CD4-positive, alpha-beta T cell treated with Interleukin-10 for 1 hour (primary cell): ENCODE measurements around the gene RAI14.
"Not testable (repeated sequence)": the region's sequence is repeated elsewhere in the genome, so short reads cannot be mapped to it uniquely, and the experiment has no call there.

Source experiments
- DNase-seq: peaks from one replicate; pipeline ENCODE4 v3.0.0-alpha.2; 2020

RAI14 gene

GRCh38 chr5:34736445-34737115, 80.5 kb downstream of the RAI14 start:
- DNase-seq = no peak

- DNase-seq = no peak
These were observed 81.6 kb downstream of the RAI14 start for GRCh38 chr5:34737731-34738130.

GRCh38 chr5:34738381-34738780, 82.3 kb downstream of the RAI14 start:
- DNase-seq = no peak

- DNase-seq = no peak
These were observed 84.3 kb downstream of the RAI14 start for GRCh38 chr5:34740389-34740806.

- DNase-seq = no peak
These were observed 85.9 kb downstream of the RAI14 start for GRCh38 chr5:34742061-34742460.

- DNase-seq = no peak
These were observed 87.8 kb downstream of the RAI14 start for GRCh38 chr5:34743878-34744277.

GRCh38 chr5:34748431-34748830, 92.3 kb downstream of the RAI14 start:
- DNase-seq = no peak

GRCh38 chr5:34749431-34749873, 93.3 kb downstream of the RAI14 start:
- DNase-seq = no peak

- no peak for DNase-seq
These were observed 94.1 kb downstream of the RAI14 start for GRCh38 chr5:34750206-34750605.

GRCh38 chr5:34751807-34752736, 95.9 kb downstream of the RAI14 start:
- DNase-seq = no peak

- DNase-seq = not testable (repeated sequence)
These were observed 97.1 kb downstream of the RAI14 start for GRCh38 chr5:34753236-34753635.

GRCh38 chr5:34755926-34756325, 99.8 kb downstream of the RAI14 start:
- no peak for DNase-seq

- no peak for DNase-seq
These were observed 100.9 kb downstream of the RAI14 start for GRCh38 chr5:34756781-34757624.

- no peak for DNase-seq
These were observed 102.4 kb downstream of the RAI14 start for GRCh38 chr5:34758514-34758913.

- DNase-seq = not testable (repeated sequence)
These were observed 103.1 kb downstream of the RAI14 start for GRCh38 chr5:34759213-34759612.

- DNase-seq = no peak
These were observed 109.5 kb downstream of the RAI14 start for GRCh38 chr5:34765662-34766061.

GRCh38 chr5:34767180-34767579, 111.1 kb downstream of the RAI14 start:
- no peak for DNase-seq

- DNase-seq = no peak
These were observed 114.4 kb downstream of the RAI14 start for GRCh38 chr5:34770486-34770885.

GRCh38 chr5:34771076-34771475, 114.9 kb downstream of the RAI14 start:
- DNase-seq = no peak

- DNase-seq = no peak
These were observed 116.4 kb downstream of the RAI14 start for GRCh38 chr5:34772267-34773098.

GRCh38 chr5:34774139-34774538, 118.0 kb downstream of the RAI14 start:
- no peak for DNase-seq

- not testable (repeated sequence) for DNase-seq
These were observed 118.5 kb downstream of the RAI14 start for GRCh38 chr5:34774678-34775077.
